ENCODE data around the gene RAMACL.
"Not testable (repeated sequence)": the region's sequence is repeated elsewhere in the genome, so short reads cannot be mapped to it uniquely, and the experiment has no call there.

The RAMACL gene

GRCh38 chr6:166595061-166595780, 8.7 kb upstream of the RAMACL start:
- DNase-seq: no peak

- no peak for DNase-seq
Measured at GRCh38 chr6:166592821-166593220, 6.3 kb upstream of the RAMACL start.

- no peak for DNase-seq
Measured at GRCh38 chr6:166591961-166592520, 5.6 kb upstream of the RAMACL start.

- no peak for DNase-seq
Measured at GRCh38 chr6:166591026-166591425, 4.5 kb upstream of the RAMACL start.

- no peak for DNase-seq
Measured at GRCh38 chr6:166589786-166590574, 3.5 kb upstream of the RAMACL start.

- DNase-seq: no peak
Measured at GRCh38 chr6:166589337-166589731, 2.9 kb upstream of the RAMACL start.

- DNase-seq: no peak
Measured at GRCh38 chr6:166588691-166589336, 2.3 kb upstream of the RAMACL start.

GRCh38 chr6:166587631-166588413, 1.3 kb upstream of the RAMACL start:
- no peak for DNase-seq

GRCh38 chr6:166584853-166585429, 1.5 kb downstream of the RAMACL start:
- no peak for DNase-seq

GRCh38 chr6:166584155-166584554, 2.3 kb downstream of the RAMACL start:
- DNase-seq: no peak

DNA sequence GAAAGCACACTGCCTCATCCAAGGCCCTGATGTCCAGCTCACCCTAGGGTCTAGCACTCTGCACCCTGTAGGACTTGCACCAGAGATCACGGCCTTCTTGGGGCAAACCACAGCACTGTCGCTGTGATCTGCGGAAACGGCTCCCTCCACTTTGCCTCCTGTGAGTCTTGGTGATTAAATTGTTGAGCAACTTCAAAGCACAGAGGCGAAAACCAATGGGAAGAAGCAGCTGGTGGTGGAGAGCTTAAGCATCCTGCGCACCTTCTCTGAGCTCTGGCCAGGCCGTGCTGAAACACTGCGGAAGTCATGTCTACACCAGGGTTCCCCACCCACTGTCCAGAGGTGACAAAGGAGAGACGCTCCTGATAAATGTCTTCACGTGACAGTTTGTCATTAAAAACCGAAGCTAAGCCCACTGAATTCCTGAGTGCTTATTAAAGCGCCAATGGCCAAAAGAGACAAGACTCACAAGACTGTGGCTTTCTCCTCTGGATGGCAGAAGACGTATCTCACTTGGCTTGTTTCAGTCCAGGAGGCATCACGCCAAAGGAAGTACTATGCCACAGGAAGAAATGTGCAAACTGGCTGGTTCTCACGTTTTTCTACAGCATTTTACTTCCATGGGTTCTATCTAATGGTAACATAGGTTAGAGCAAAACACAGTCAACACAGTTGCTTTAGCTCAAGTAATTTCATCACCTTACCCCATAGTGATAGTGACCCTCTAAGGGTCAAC, 3.1 kb downstream of the RAMACL start:
- no peak for DNase-seq

DNA sequence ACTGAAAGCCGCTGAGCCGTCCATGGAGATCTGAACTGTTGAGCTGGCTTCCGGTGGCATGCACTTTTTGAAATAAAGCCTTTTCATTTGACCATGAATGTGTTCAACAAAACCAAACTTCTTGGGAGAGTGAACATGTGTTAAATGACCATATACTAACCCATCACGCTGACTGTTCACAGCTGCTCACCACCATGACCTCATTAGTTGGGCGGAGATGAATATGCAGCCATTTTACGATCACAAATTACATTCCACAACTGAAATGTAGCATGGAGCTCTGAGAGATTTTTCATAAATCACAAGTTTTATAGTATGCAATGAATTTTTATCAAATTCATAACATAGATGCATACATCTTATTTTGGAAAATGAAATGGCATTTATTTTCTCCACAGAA, 4.2 kb downstream of the RAMACL start:
- DNase-seq: no peak

DNA sequence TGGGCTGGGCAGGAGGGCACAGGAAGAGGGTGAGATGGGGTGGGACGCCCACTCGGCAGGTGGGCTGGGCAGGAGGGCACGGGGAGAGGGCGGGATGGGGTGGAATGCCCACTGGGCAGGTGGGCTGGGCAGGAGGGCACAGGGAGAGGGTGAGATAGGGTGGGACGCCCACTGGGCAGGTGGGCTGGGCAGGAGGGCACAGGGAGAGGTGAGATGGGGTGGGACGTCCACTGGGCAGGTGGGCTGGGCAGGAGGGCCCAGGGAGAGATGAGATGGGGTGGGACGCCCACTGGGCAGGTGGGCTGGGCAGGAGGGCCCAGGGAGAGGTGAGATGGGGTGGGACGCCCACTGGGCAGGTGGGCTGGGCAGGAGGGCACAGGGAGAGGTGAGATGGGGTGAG, 4.7 kb downstream of the RAMACL start:
- not testable (repeated sequence) for DNase-seq

GRCh38 chr6:166581091-166581511, 5.4 kb downstream of the RAMACL start:
- no peak for DNase-seq

DNA sequence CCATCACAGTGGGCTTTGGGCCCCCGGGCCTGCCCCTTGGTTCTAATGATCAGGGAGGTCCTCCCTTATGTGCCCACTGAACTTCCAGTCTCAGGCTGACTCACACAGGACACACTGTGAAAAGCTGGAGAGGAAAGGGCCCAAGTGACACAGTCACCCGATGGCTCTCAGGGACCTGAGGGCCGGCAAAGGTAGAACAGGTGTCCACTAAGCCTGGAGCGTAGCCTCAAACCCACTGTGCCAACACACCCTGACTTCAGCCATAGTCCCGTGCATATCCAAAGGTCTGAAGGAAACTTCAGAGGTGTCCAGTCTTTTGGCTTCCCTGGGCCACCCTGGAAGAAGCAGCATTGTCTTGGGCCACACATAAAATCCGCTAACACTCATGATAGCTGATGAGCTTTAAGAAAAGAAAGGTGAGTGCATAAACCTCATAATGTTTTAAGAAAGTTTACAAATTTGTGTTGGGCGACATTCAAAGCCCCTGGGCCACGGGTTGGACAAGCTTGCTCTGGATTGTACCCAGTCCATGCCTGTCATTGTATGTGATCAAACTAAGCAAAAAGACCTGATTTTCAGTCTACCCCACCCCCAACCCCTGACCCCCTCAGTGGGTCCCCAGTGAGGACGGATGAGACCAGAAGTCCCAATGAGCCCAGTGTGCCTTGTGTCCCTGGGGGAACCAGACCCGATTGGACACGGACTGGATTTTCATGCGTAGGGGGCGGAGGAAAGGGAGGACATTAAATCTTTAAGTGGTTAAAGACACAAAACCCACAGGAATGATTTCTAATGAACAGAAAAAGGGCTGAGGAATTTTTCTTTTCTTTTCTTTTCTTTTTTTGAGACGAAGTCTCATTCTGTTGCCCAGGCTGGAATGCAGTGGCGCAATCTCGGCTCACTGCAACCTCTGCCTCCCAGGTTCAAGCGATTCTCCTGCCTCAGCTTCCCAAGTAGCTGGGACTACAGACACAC, 6.1 kb downstream of the RAMACL start:
- DNase-seq: no peak

GRCh38 chr6:166579237-166579850, 7.1 kb downstream of the RAMACL start:
- DNase-seq: no peak

DNA sequence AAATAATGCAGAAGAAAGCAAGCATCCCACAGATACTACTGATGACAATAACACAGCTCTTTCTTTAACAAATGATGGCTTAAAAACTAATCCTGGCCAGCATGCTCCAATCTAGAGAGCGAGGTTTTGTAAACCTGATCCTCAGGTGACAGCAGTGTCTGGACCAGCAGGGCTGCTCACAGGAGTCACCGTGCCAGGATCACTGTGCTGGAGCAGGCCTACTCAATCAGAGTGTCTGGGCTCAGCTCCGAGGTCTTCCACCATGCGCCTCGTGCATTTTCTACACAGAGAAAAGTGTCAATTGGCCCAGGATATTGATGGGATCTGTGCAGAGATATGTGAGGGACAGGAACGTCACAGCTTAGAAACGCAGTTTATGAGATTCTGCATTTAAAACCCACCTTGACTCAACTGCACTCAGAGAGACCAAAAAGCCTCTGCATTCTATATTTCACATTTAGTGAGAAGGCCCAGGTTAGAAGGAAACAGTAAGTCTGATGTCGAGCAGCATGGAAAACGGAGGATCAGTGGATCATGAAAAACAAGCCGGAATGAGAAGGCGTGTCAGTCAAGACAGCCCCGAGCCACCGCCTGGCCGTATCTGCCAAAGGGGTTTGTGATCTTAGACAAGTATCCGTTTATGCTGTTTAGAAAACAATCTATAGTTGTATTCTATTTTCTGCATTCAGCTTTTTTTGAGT, 7.8 kb downstream of the RAMACL start:
- no peak for DNase-seq

GRCh38 chr6:166575205-166575604, 11.3 kb downstream of the RAMACL start:
- DNase-seq: no peak

DNA sequence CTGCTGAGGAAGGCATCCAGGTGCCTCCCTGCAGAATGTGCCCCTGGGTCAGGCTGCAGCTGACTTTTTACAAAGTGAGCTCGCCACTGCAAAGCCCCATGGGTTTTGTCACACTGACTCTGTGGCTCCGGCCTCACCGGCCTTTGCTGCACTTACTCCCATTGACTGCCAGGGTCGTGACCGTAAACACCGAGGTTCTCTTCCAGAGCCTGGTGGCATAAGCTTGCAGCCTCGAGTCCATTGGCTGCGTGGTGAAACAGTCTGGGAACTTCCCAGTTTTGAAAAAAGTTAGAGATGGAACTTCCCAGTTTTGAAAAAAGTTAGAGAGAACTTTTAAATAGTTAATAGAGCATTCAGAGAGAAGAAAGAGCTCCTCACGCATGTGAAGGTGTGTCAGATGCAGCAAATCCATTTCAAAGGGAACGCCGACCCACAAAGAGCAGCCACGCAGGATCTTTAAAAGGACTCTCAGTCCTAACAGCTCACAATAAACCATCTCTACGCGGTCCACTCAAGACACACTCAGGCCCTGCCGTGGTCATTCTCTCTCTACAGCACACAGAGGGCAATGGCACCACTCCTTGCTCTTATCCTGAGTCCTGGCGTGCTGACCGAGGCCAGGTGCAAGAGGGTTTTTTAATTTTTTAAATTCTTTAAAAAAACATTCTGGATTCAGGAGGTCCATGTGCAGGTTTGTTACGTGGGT, 12.8 kb downstream of the RAMACL start:
- DNase-seq: no peak

Data from NCI-H1930 (cell line).